B cell (primary cell): Measurements from ENCODE around the gene PSAT1. TPM values are rescaled to one million over a fixed set of nuclear protein-coding genes. Genes with fewer than 3 reads are reported as not detected.

Experiments
- ATAC-seq: fragments of 200-7000 bp; cut with Tn5 transposase; one replicate; pipeline ENCODE4 v1.10.0; 2021; ENCODE audit warnings: low read depth, mild to moderate bottlenecking, moderate number of reproducible peaks, moderate library complexity
- CTCF ChIA-PET: fragments of 350-600 bp; sonication (Branson Sonifier 250); formaldehyde crosslinking; loops from one replicate; lab custom pipeline; 2021; ENCODE audit warnings: antibody characterized with exemption, inconsistent platforms; lab: Charles Lee
- POLR2A ChIA-PET: fragments of 350-600 bp; sonication (Branson Sonifier 250); formaldehyde crosslinking; loops from one replicate; lab custom pipeline; 2021; ENCODE audit warnings: antibody characterized with exemption; lab: Charles Lee
- DNase-seq: peaks from one replicate; pipeline ENCODE4 v3.0.0; 2013
- H2AFZ ChIP-seq: 2 replicates; pipeline ENCODE4 v1.6.1; 2012; ENCODE audit warnings: mild to moderate bottlenecking, low read depth, low read length; ENCODE audit not compliant: insufficient read depth, poor library complexity, severe bottlenecking
- H3K27ac ChIP-seq, 2 donors: 1 replicate in 1 of 2; 2 replicates in 1 of 2; pipeline ENCODE4 v1.5.1; 2012 to 2013; ENCODE audit warnings: low read length in 2 of 2, mild to moderate bottlenecking in 2 of 2, moderate library complexity in 1 of 2
- H3K27me3 ChIP-seq, 4 experiments: fragments of 200-600 bp in 1 of 4; sonication (generic) in 1 of 4; replicated peaks in 1 of 4; 1 replicate in 2 of 4; 2 replicates in 2 of 4; pipeline versions ENCODE4 v1.6.1 to v1.7.0; 2013 to 2016; ENCODE audit warnings: low read length in 3 of 4, mild to moderate bottlenecking in 2 of 4, mixed read lengths in 1 of 4, moderate library complexity in 1 of 4; ENCODE audit not compliant: insufficient read depth in 4 of 4, control insufficient read depth in 3 of 4; ENCODE audit errors: control extremely low read depth in 1 of 4
- H3K36me3 ChIP-seq, 2 experiments: replicated peaks in 1 of 2; 1 replicate in 1 of 2; 2 replicates in 1 of 2; pipeline versions ENCODE4 v1.6.1 to v1.7.1; 2013; ENCODE audit warnings: low read length in 1 of 2; ENCODE audit not compliant: insufficient read depth in 2 of 2, control insufficient read depth in 1 of 2; ENCODE audit errors: control extremely low read depth in 1 of 2, extremely low read depth in 1 of 2
- H3K4me1 ChIP-seq, 2 donors: fragments of 200-600 bp in 1 of 2; sonication (generic) in 1 of 2; 1 replicate in 1 of 2; 2 replicates in 1 of 2; pipeline versions ENCODE4 v1.5.1 to v1.6.1; 2013 to 2017; ENCODE audit warnings: low read length in 2 of 2; ENCODE audit not compliant: control insufficient read depth in 2 of 2, insufficient read depth in 2 of 2
- H3K4me2 ChIP-seq: replicated peaks from 2 replicates; pipeline ENCODE3; 2012; ENCODE audit warnings: mild to moderate bottlenecking, low read depth, low read length; ENCODE audit not compliant: poor library complexity, severe bottlenecking
- H3K4me3 ChIP-seq, 5 experiments: fragments of 200-600 bp in 1 of 5; sonication (generic) in 1 of 5; 1 replicate in 3 of 5; 2 replicates in 2 of 5; pipeline versions ENCODE4 v1.5.1 to v1.7.0; 2011 to 2016; ENCODE audit warnings: low read length in 4 of 5, mild to moderate bottlenecking in 4 of 5, low read depth in 2 of 5, control low read depth in 1 of 5, moderate library complexity in 1 of 5; ENCODE audit not compliant: insufficient read depth in 1 of 5; ENCODE audit errors: control extremely low read depth in 1 of 5, extremely low read depth in 1 of 5
- H3K79me2 ChIP-seq: fragments of 200-600 bp; sonication (generic); one replicate; pipeline ENCODE4 v1.6.0; 2016; ENCODE audit warnings: low read length; ENCODE audit not compliant: control insufficient read depth, insufficient read depth
- H3K9ac ChIP-seq: fragments of 200-600 bp; sonication (generic); 2 replicates; pipeline ENCODE4 v1.6.1; 2017; ENCODE audit warnings: mild to moderate bottlenecking, low read length, moderate library complexity
- H3K9me3 ChIP-seq, 3 donors: one replicate each; pipeline versions ENCODE4 v1.6.1 to v1.7.1; 2013; ENCODE audit warnings: low read length in 2 of 3; ENCODE audit not compliant: control insufficient read depth in 2 of 3, insufficient read depth in 1 of 3; ENCODE audit errors: control extremely low read depth in 1 of 3
- H4K20me1 ChIP-seq: 2 replicates; pipeline ENCODE4 v1.6.0; 2012; ENCODE audit warnings: mild to moderate bottlenecking, low read length; ENCODE audit not compliant: insufficient read depth, control insufficient read depth, poor library complexity, severe bottlenecking
- H3K27ac Mint-ChIP-seq: one replicate; pipeline ENCODE4 v1.8.0; 2021; ENCODE audit warnings: mixed read lengths
- H3K27me3 Mint-ChIP-seq: one replicate; pipeline ENCODE4 v1.8.0; 2021; ENCODE audit warnings: mixed read lengths
- H3K4me1 Mint-ChIP-seq: one replicate; pipeline ENCODE4 v1.8.0; 2021; ENCODE audit warnings: mixed read lengths
- H3K4me3 Mint-ChIP-seq: one replicate; pipeline ENCODE4 v1.8.0; 2021; ENCODE audit warnings: mixed read lengths
- H3K9me3 Mint-ChIP-seq: one replicate; pipeline ENCODE4 v1.8.0; 2022; ENCODE audit warnings: mixed read lengths; ENCODE audit not compliant: insufficient read depth
- EZH2 ChIP-seq: IDR thresholded peaks from 2 replicates; pipeline ENCODE4 v1.6.1; 2012; ENCODE audit warnings: borderline replicate concordance, low read depth, mild to moderate bottlenecking, moderate library complexity, low read length; ENCODE audit not compliant: insufficient read depth, poor library complexity, severe bottlenecking
- WGBS: methylation state at CpG from one replicate; pipeline ENCODE4 v1.1.5; 2013; ENCODE audit warnings: missing lambda C conversion rate; ENCODE audit not compliant: insufficient coverage; 5-methylcytosine and 5-hydroxymethylcytosine counted together
- intact Hi-C: fragments of 100-400 bp; cut with micrococcal nuclease; formaldehyde crosslinking; loops from one replicate; pipeline ENCODE4 v1.10.0; 2022
- polyA plus RNA-seq: library from polyadenylated mRNA; depleted of rRNA; stranded (reverse); fragments of >200 nt; gene quantifications from 2 replicates; pipeline ENCODE4 v1.2.3, GENCODE V29; 2012
- total RNA-seq, 2 donors: library from RNA; stranded (reverse); fragments of 120-200 nt in 1 of 2; gene quantifications; 1 replicate in 1 of 2; 2 replicates in 1 of 2; pipeline versions ENCODE4 v1.2.3 to v1.2.4, GENCODE V29; 2013 to 2022
- TF ChIP-seq, protein P1 (sequence below): fragments of 200-600 bp; IDR thresholded peaks from one replicate; pipeline ENCODE4 v1.8.0; 2022; ENCODE audit warnings: antibody characterized with exemption, mild to moderate bottlenecking

Gene PSAT1
- total and polyA plus RNA-seq, 2 donors (not counting 1 experiment from before 2014, with no cell fraction given) = 0.61 to 5.0 TPM

DNA sequence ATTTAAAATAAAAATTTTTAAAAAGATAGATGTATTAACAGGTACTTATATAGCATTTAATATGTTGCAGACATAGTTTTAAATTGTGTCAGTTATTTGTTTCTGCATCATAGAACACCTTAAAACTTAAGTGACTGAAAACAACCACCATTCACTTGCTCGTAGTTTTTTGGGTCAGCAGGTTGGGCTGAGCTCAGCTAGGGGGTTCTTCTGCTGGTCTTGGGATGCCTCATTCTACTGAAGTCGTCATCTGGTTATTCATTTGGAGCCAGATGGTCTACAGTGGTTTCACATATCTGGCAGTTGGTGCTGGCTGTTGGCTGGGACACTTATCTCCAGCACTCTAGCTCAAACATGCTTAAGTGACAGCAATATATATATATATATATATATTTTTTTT lies 29.6 kb downstream of the PSAT1 start:
- Mint-ChIP-seq H3K9me3 (no peaks in the 10 kb centered on the region), H3K4me3 (no peak overlapping the region), H3K27ac (no peak overlapping the region), H3K27me3 (no peaks in the 10 kb centered on the region), H3K4me1 (no peaks in the 10 kb centered on the region)
- no peaks in the 10 kb centered on the region for H3K36me3 ChIP-seq
- CTCF ChIA-PET = no interaction called here
- DNase-seq (no peak), ATAC-seq (no peak)
- H3K27me3 ChIP-seq = no peaks in the 10 kb centered on the region
- no peak overlapping the region for H3K4me2 ChIP-seq
- no peak overlapping the region for H3K4me3 ChIP-seq
- no peaks in the 10 kb centered on the region for H4K20me1 ChIP-seq
- H2AFZ ChIP-seq = no peak overlapping the region
- WGBS = 92% methylated on average over 2 of the region's 2 CpGs
- TF ChIP-seq, protein P1, sequence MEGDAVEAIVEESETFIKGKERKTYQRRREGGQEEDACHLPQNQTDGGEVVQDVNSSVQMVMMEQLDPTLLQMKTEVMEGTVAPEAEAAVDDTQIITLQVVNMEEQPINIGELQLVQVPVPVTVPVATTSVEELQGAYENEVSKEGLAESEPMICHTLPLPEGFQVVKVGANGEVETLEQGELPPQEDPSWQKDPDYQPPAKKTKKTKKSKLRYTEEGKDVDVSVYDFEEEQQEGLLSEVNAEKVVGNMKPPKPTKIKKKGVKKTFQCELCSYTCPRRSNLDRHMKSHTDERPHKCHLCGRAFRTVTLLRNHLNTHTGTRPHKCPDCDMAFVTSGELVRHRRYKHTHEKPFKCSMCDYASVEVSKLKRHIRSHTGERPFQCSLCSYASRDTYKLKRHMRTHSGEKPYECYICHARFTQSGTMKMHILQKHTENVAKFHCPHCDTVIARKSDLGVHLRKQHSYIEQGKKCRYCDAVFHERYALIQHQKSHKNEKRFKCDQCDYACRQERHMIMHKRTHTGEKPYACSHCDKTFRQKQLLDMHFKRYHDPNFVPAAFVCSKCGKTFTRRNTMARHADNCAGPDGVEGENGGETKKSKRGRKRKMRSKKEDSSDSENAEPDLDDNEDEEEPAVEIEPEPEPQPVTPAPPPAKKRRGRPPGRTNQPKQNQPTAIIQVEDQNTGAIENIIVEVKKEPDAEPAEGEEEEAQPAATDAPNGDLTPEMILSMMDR = no peak
- TF ChIP-seq EZH2 = no peak
- no peaks in the 10 kb centered on the region for H3K79me2 ChIP-seq
- H3K9ac ChIP-seq = no peak overlapping the region
- no peaks in the 10 kb centered on the region for H3K4me1 ChIP-seq
- H3K9me3 ChIP-seq = no peaks in the 10 kb centered on the region
- intact Hi-C loops = no loop called here
- POLR2A ChIA-PET = no interaction called here
- H3K27ac ChIP-seq = no peak overlapping the region

- H3K9me3 Mint-ChIP-seq = no peaks in the 10 kb centered on the region
- H3K4me2 ChIP-seq = no peak overlapping the region
- no peak for TF ChIP-seq EZH2
- TF ChIP-seq, protein P1 = no peak
- no peaks in the 10 kb centered on the region for H4K20me1 ChIP-seq
- H3K79me2 ChIP-seq = no peaks in the 10 kb centered on the region
- H3K4me1 Mint-ChIP-seq = no peaks in the 10 kb centered on the region
- no peaks in the 10 kb centered on the region for H3K4me1 ChIP-seq
- no peak overlapping the region for H3K9ac ChIP-seq
- CTCF ChIA-PET = no interaction called here
- ATAC-seq (no peak), DNase-seq (no peak)
- 89% methylated on average over 3 of the region's 3 CpGs for WGBS
- no peaks in the 10 kb centered on the region for H3K27me3 ChIP-seq
- no peak overlapping the region for H3K4me3 ChIP-seq
- intact Hi-C loops = no loop called here
- POLR2A ChIA-PET = no interaction called here
- no peak overlapping the region for H2AFZ ChIP-seq
- peaks cover 8% of the 10 kb centered on the region for H3K27me3 Mint-ChIP-seq
- no peak overlapping the region for H3K27ac Mint-ChIP-seq
- no peaks in the 10 kb centered on the region for H3K36me3 ChIP-seq
- H3K4me3 Mint-ChIP-seq = no peak overlapping the region
- H3K9me3 ChIP-seq = no peaks in the 10 kb centered on the region
- H3K27ac ChIP-seq = no peak overlapping the region
Measured at GRCh38 chr9:78332381-78332780, 35.5 kb downstream of the PSAT1 start.
